GM12875 (cell line): ENCODE data around the gene SERPINB10.

ENCODE experiments used
- H3K4me3 ChIP-seq: one replicate; pipeline ENCODE4 v1.5.1; 2011; ENCODE audit warnings: low read depth, low read length, control low read depth
- TF ChIP-seq, protein P1 (sequence below): IDR thresholded peaks from 2 replicates; pipeline ENCODE4 v1.5.1; 2011; ENCODE audit warnings: low read depth, mild to moderate bottlenecking, control low read depth, inconsistent platforms, low read length, moderate library complexity, borderline replicate concordance; ENCODE audit not compliant: insufficient read depth

Gene SERPINB10

GRCh38 chr18:63890950-63891304, 16.8 kb upstream of the SERPINB10 start:
- no peak overlapping the region for H3K4me3 ChIP-seq

DNA sequence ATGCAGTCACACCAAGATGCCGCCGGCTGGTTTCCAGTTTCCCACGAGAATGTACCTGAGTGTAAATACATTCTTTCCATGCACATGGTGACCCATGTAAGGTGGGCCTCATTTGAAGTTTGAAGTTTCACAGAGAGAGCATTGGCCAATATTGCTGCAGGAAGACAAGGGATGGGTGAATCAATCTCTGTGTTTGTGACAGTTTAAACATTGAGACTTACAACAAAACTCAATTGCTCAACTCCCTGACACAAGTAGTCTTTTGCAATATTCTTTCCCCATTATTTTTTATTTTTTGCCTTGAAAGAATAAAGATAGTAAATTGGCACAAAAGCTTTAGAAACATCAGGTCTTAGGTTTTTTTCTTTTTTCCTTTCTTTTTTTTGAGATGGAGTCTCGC, 15.2 kb upstream of the SERPINB10 start:
- TF ChIP-seq, protein P1, sequence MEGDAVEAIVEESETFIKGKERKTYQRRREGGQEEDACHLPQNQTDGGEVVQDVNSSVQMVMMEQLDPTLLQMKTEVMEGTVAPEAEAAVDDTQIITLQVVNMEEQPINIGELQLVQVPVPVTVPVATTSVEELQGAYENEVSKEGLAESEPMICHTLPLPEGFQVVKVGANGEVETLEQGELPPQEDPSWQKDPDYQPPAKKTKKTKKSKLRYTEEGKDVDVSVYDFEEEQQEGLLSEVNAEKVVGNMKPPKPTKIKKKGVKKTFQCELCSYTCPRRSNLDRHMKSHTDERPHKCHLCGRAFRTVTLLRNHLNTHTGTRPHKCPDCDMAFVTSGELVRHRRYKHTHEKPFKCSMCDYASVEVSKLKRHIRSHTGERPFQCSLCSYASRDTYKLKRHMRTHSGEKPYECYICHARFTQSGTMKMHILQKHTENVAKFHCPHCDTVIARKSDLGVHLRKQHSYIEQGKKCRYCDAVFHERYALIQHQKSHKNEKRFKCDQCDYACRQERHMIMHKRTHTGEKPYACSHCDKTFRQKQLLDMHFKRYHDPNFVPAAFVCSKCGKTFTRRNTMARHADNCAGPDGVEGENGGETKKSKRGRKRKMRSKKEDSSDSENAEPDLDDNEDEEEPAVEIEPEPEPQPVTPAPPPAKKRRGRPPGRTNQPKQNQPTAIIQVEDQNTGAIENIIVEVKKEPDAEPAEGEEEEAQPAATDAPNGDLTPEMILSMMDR = no peak
- no peak overlapping the region for H3K4me3 ChIP-seq

More at GRCh38 chr18:63890950-63891304, 16.8 kb upstream of the SERPINB10 start:
- TF ChIP-seq, protein P1 = no peak

- no peak overlapping the region for H3K4me3 ChIP-seq
- TF ChIP-seq, protein P1 = no peak
These were observed 13.5 kb upstream of the SERPINB10 start for GRCh38 chr18:63894106-63894772.

GRCh38 chr18:63895190-63895589, 12.6 kb upstream of the SERPINB10 start:
- TF ChIP-seq, protein P1 = no peak
- no peak overlapping the region for H3K4me3 ChIP-seq

- TF ChIP-seq, protein P1 = no peak
- no peak overlapping the region for H3K4me3 ChIP-seq
These were observed 10.7 kb upstream of the SERPINB10 start for GRCh38 chr18:63897072-63897471.

GRCh38 chr18:63899206-63899605, 8.6 kb upstream of the SERPINB10 start:
- TF ChIP-seq, protein P1 = no peak
- H3K4me3 ChIP-seq = no peak overlapping the region

DNA sequence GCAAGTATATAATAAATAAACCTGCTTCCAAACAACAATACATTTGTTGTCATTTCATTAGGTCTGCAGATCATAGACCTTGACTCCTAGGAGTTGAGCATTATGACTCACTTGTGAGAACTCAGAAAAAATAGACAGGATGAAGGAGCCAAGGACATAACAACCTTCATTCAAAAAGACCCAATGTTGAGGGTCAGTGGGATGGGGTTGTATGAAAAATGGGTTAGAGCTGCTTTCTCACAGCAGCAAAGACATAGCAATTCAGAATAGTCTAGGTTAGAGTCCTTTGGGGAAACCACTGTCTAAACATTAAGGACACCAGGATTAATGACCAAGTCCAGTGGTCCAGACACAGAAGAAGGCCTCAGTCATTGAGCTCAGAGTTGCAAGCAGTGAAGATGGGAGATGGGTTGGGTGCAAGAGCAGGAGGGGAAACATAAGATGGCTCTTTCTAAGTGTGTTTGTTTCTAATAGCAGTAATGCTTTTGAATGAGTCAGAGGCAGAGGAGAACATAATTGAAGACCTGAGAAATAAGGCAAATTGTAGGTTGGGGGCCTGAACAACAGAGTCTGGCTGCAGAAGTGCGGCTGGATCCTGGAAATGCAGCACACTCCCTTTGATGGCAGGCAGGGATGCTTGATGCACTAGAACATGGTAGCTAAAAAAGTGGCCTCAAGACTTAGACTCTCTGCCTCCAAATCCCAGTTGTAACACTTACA, 3.7 kb upstream of the SERPINB10 start:
- TF ChIP-seq, protein P1 = no peak
- H3K4me3 ChIP-seq = no peak overlapping the region
